ENCODE data around the gene FBXO45.

GRCh38 chr3:196599734-196600128 is 31.3 kb downstream of the FBXO45 start:
- no peak for TF ChIP-seq SP1 (IDR thresholded peaks at IDR 0.05; ENCODE audit: low read depth)
- no peak for TF ChIP-seq ATF3 (IDR thresholded peaks at IDR 0.05)

Data from HCT116 (cell line).